HEK293T (cell line): ENCODE results near the gene SH3D19.

ENCODE experiments used
- CTCF ChIA-PET: fragments of 350-600 bp; formaldehyde crosslinking; extraction: SDS; loops from one replicate; lab custom pipeline; 2021; ENCODE audit warnings: antibody characterized with exemption, inconsistent platforms; lab: Yijun Ruan, JAX
- POLR2A ChIA-PET: fragments of 350-600 bp; formaldehyde crosslinking; extraction: SDS; loops from one replicate; lab custom pipeline; 2020; ENCODE audit warnings: antibody characterized with exemption, inconsistent platforms; lab: Yijun Ruan, JAX
- DNase-seq: peaks from one replicate; pipeline ENCODE4 v3.0.0; 2012; ENCODE audit warnings: mixed read lengths; ENCODE audit errors: extremely low spot score
- ARNT ChIP-seq: fragments of 450-650 bp; IDR thresholded peaks from 2 replicates; pipeline ENCODE4 v1.6.1; 2017; ENCODE audit warnings: mild to moderate bottlenecking
- BHLHE40 ChIP-seq: fragments of 450-650 bp; IDR thresholded peaks from 2 replicates; pipeline ENCODE4 v1.6.1; 2016; ENCODE audit warnings: mild to moderate bottlenecking, moderate library complexity, borderline replicate concordance
- CTBP1 ChIP-seq: fragments of 450-650 bp; IDR thresholded peaks from 2 replicates; pipeline ENCODE4 v1.6.1; 2016; ENCODE audit warnings: borderline replicate concordance
- ELF4 ChIP-seq: fragments of 450-650 bp; IDR thresholded peaks from 2 replicates; pipeline ENCODE4 v1.6.1; 2017; ENCODE audit warnings: antibody characterized with exemption
- FOXA1 ChIP-seq: fragments of 450-650 bp; IDR thresholded peaks from 2 replicates; pipeline ENCODE4 v1.6.1; 2016; ENCODE audit warnings: mild to moderate bottlenecking
- FOXK2 ChIP-seq: fragments of 450-650 bp; IDR thresholded peaks from 2 replicates; pipeline ENCODE4 v1.6.1; 2016; ENCODE audit warnings: mild to moderate bottlenecking
- FOXM1 ChIP-seq: fragments of 450-650 bp; IDR thresholded peaks from 2 replicates; pipeline ENCODE4 v1.6.1; 2017; ENCODE audit warnings: mild to moderate bottlenecking, borderline replicate concordance
- HDGF ChIP-seq: fragments of 450-650 bp; IDR thresholded peaks from 2 replicates; pipeline ENCODE4 v1.6.1; 2017; ENCODE audit warnings: antibody characterized with exemption, borderline replicate concordance
- L3MBTL2 ChIP-seq: fragments of 450-650 bp; conservative IDR thresholded peaks from 2 replicates; pipeline ENCODE4 v1.6.1; 2016; ENCODE audit warnings: mild to moderate bottlenecking
- LEF1 ChIP-seq: fragments of 450-650 bp; IDR thresholded peaks from 2 replicates; pipeline ENCODE4 v1.6.1; 2017; ENCODE audit warnings: mild to moderate bottlenecking, borderline replicate concordance
- NFRKB ChIP-seq: fragments of 450-650 bp; IDR thresholded peaks from 2 replicates; pipeline ENCODE4 v1.6.1; 2016; ENCODE audit warnings: mild to moderate bottlenecking, moderate library complexity
- PKNOX1 ChIP-seq: fragments of 450-650 bp; IDR thresholded peaks from 2 replicates; pipeline ENCODE4 v1.6.1; 2016
- SP1 ChIP-seq: fragments of 450-650 bp; IDR thresholded peaks from 2 replicates; pipeline ENCODE4 v1.6.1; 2017
- SUZ12 ChIP-seq: fragments of 450-650 bp; IDR thresholded peaks from 2 replicates; pipeline ENCODE4 v1.6.1; 2016; ENCODE audit warnings: mild to moderate bottlenecking
- TARDBP ChIP-seq: fragments of 450-650 bp; IDR thresholded peaks from 2 replicates; pipeline ENCODE4 v1.6.1; 2016
- ZNF384 ChIP-seq: fragments of 450-650 bp; IDR thresholded peaks from 2 replicates; pipeline ENCODE4 v1.6.1; 2016

SH3D19 gene

GRCh38 chr4:151233600-151233999 is 91.8 kb downstream of the SH3D19 start:
- ChIA-PET POLR2A (no interaction called here), CTCF (no interaction called here)
- no peak for DNase-seq
- TF ChIP-seq SP1 (no peak), CTBP1 (no peak), ARNT (no peak), TARDBP (no peak), BHLHE40 (no peak)

GRCh38 chr4:151231915-151232595 is 93.3 kb downstream of the SH3D19 start:
- ChIA-PET POLR2A (no interaction called here), CTCF (interaction anchor here (0.6 kb wide), 1 partner anchor 44 kb away, joined by 3 read pairs; no protein-coding TSS in a partner anchor)
- TF ChIP-seq PKNOX1: no peak
- DNase-seq: no peak

GRCh38 chr4:151228189-151229119 is 97.0 kb downstream of the SH3D19 start:
- TF ChIP-seq TARDBP (no peak), SP1 (no peak), ZNF384 (no peak), LEF1 (no peak), FOXK2 (no peak), BHLHE40 (no peak), FOXM1 (no peak), CTBP1 (no peak), HDGF (no peak)
- CTCF ChIA-PET: no interaction called here
- no peak for DNase-seq
- POLR2A ChIA-PET: no interaction called here

GRCh38 chr4:151227731-151228130 is 97.7 kb downstream of the SH3D19 start:
- no peak for TF ChIP-seq HDGF
- no peak for TF ChIP-seq NFRKB
- no peak for TF ChIP-seq LEF1
- TF ChIP-seq FOXK2: no peak
- TF ChIP-seq SUZ12: no peak
- TF ChIP-seq FOXA1: no peak
- no peak for TF ChIP-seq L3MBTL2
- TF ChIP-seq FOXM1: no peak
- no peak for TF ChIP-seq ELF4
- no peak for TF ChIP-seq TARDBP
- no peak for TF ChIP-seq PKNOX1
- no peak for TF ChIP-seq ZNF384
- no peak for TF ChIP-seq ARNT
- TF ChIP-seq CTBP1: no peak
- no peak for TF ChIP-seq BHLHE40
- no peak for TF ChIP-seq SP1
- ChIA-PET POLR2A (no interaction called here), CTCF (no interaction called here)
- DNase-seq: no peak

GRCh38 chr4:151227172-151227571 is 98.2 kb downstream of the SH3D19 start:
- CTCF ChIA-PET: no interaction called here
- TF ChIP-seq TARDBP (no peak), SUZ12 (no peak), BHLHE40 (no peak), FOXK2 (no peak), CTBP1 (no peak), ELF4 (no peak), FOXM1 (no peak), ARNT (no peak), NFRKB (no peak), ZNF384 (no peak), L3MBTL2 (no peak), HDGF (no peak), PKNOX1 (no peak)
- DNase-seq: no peak
- POLR2A ChIA-PET: no interaction called here
